GM21717 (cell line): Measurements from ENCODE around the gene ARHGAP15.

ENCODE experiments used
- ATAC-seq: cut with Tn5 transposase; IDR thresholded peaks from one replicate; pipeline ENCODE4 v1.9.1; 2021; ENCODE audit warnings: mild to moderate bottlenecking, moderate library complexity; ENCODE audit not compliant: unreplicated experiment

The ARHGAP15 gene

DNA sequence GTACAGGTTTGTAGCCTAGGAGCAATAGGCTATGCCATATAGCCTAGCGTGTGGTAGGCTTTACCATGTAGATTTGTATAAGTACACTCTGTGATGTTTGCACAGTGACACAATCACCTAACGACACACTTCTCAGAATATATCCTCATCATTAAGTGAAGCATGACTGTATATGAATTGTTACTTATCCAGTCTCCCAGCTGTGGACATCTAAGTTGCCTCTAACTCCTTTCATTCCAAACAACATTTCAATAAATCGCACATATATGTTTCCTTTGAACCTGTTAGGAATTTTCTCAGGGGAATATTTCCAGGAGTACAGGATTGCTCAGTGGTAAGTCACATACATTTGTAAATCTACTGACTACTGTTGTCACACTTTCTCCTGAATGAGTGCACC lies 90.0 kb downstream of the ARHGAP15 start:
- no peak for ATAC-seq

DNA sequence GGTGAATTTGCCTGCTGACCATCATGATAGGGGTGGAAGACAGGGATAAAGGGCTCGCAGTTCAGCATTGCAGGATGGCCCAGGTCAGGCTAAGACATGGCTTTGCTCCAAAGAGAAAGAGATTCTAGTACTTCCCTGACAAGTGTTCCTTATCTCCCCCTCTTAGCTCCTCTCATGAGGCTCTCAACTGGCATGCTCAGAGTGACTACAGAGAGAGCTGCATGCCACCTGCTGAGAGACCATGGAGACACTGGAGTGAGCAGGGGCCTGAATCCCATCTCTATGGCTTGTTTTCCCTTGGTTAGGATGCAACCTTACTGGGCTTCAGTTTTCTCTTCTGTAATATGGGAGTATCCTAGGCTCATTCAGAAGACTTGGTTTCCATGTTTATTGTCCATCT lies 94.3 kb downstream of the ARHGAP15 start:
- no peak for ATAC-seq

DNA sequence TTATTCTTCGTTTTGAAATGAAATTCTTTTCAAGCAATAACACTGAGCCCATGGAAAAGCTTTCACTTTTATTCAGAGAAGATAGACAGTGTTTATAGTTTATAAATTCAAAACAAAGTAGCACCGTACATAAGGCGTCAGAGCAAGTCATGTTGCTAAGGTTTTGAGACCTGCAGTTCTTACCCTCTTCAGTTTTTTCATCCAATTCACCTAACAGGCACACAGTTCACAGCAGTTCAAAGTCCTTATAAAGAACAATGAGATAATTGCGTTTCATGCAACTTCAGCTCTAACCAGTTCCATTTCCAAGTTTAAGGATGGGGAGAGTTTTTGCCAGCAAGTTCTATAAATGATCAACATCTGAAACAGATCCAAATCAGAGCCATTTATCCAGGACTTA lies 96.7 kb downstream of the ARHGAP15 start:
- ATAC-seq = no peak

DNA sequence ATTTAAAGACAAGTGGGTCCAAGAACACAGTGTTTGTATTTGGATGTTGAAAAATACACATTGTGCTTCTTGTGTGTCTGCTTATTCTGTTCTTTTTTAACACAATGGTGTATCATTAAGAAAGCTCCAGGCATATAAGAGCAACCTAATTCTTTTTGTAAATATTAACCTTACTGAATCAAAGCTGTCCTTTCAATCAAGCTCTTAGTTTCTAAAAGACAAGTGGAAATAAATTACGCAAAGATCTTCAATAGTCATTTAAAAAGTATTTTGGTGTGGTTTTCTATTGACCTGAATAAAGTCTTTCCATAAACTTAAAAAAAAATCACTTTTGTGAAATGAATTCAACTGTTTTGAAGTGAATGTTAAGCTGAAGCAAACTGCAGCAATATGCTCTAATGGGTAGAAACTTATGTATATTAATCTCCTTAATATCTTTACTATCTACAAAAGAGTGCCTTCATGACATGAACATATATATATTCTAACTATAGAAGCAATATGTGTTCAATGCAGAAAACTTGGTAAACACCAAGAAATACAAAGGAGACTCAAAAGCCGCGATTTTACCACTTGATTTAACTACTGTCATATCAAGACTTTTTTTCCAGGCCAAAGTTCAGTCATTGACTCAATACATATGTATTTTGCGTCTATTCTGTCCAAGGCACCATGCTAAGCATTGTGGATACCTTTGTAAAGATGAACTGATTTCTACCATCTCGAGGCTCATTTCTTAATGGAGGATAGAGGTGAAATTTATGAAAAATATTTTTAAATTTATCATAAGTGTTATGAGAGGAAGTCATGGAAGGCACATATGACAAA lies 97.7 kb downstream of the ARHGAP15 start:
- no peak for ATAC-seq

DNA sequence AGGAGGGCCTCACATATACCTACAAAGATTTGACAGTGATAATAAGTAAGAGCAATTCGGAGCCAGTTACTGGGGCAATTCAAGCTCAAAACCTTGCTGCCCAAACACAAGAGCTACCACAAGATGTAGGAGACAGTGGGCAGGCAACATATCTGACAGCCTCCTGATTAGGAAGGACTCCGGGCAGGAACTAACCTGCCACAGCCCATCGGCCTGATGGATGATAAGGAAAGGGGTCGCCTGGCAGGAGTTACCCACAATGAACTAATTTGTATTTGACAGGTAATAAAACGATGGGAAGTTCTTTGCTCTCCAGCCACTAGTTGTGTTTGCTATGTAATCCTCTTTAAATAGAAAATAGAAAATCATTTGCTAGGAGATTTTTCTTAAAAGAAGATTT lies 100.2 kb downstream of the ARHGAP15 start:
- no peak for ATAC-seq

DNA sequence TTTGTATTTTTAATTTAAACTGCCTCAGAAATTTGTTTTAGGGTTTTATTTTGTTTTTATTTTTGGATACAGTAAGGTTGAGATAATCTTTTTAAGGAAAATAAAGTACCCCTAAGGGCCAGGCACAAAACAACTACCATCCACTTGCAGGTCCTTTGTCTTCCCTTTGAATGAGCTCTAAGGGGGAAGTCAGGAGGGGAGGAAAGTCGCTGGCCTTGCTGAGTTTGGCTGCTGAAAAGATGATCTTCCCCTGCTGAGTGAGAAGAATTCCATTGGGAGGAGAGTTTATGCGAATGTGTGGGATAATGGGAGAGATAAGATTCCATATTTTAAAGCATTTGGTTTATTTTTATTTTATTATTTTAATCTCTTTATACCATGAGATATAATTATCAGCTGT lies 100.7 kb downstream of the ARHGAP15 start:
- no peak for ATAC-seq

DNA sequence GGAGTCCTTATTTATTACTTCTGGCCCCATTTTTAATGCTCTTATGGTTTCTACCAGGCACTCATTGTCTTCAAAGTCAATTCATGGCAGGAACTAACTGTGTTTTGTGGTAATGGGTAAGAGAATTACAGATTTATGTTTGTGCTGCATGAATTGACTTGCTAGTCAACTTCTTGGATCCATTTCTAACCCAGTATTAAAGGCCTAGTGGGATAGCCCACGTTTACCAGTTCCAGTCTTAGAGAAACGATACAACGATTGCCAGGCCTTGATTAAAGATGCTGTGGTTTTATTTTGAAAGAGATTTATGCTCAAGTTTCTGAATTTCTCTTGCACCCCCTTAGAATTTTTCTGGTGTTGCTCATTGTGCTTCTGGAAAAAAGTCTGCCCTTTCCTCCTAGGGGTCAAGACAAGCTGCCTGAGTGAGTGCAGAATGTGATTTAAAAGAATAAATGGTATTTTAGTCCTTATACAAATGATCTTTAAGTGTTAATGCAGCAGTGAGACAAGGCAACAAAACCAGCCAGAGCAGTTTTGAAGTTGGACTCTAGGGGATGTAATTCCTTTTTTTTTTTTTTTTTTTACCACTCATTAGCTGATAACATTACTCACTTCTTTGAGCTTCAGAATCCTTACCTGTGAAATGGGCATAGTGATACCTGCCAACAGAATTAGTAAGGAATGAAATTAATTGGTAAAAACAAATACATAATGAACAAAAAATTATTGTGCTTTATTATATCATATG lies 101.5 kb downstream of the ARHGAP15 start:
- ATAC-seq = no peak

DNA sequence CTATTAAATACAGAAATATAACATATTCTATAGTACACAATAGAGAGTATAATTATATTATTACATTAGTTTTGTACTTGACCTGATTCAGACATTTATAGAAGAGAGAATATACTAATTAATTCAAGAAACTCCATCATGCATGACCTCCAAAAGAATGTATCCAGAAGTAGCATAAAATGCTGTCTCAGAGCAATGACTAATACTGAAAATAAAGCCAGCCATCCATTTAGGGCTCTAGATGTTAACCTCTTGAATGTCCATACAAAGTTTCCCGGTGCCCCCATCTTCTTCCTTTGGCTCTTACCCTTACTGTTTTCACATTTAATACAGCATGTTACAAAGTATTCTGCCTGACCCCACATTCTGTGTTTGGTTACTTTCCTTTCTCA lies 102.0 kb downstream of the ARHGAP15 start:
- no peak for ATAC-seq

DNA sequence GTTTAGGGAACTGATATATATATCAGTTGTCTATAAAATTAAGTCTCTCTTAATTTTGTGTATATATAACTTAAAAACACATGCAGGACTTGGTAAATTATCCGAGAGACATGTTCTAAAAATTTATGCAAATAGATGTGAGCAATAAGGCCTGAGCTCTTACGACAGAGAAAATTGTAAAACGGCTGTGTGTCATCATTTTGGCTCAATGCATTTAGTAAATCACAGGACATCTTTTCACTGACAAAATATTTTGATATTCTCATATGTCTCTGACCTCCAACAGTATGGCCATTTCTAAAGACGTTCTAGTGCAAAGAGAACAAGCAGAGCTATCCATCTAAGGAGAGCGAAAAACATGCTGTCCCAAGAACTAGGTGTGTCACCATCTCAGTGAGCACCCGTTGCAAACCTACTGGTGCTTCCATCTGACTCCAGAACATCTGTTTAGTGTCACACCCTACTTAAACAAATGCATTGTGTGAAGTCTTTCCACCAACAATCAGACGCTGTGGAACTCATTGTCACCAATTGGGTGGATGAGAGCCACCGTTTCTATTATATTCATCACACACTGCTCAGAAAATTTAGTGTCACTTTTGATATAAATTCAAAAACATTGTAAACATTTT lies 108.0 kb downstream of the ARHGAP15 start:
- ATAC-seq = no peak

DNA sequence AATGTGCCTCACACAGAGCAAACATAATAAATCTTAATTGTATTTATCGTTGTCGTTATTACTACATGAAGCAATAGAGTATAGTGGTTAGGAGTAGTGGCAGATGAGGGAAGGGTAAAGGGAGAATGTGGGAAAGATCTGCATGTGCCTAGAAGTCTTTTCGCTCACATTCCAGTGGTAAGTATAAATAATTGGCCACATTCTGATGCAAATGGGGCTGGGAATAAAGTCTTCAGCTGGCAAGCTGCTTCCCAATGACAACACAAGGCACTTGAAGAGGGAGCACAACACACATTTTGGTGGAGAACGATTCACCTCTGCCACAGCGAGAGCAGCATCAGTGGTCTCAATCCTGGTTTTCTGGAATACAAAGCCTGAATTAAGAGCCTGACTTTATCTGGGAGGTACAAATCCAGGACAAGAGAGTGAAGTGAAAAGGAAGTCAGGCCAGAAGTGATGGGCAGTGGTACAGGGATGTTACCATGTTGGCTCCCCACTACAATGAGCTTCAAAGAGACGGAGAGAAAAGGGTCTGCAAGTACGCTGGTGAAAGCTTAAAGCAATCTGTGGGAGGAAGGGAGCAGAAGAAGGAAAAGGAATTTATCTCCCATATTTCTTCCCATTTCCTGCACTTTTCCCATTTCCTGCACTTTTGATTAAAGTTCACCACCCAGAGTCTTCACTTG lies 112.3 kb downstream of the ARHGAP15 start:
- no peak for ATAC-seq

DNA sequence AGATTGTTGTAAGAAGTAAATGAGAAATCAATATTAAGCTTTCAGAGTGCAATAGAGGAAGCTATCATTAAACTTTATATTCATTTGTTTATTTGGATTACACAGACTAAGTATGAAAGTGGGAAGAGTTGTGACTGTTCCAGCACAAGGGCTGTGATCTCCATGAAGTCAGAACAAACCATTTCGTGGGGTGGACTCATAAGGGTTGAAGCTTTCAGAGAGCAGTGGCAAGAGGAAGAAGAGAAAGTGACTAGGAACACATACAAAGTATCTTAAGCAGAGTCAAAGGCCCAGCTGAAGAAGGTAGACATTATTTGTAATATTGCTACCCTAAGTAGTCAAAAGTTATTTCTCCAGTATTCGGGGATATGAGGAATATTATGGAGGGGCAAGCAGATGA lies 117.0 kb downstream of the ARHGAP15 start:
- no peak for ATAC-seq

DNA sequence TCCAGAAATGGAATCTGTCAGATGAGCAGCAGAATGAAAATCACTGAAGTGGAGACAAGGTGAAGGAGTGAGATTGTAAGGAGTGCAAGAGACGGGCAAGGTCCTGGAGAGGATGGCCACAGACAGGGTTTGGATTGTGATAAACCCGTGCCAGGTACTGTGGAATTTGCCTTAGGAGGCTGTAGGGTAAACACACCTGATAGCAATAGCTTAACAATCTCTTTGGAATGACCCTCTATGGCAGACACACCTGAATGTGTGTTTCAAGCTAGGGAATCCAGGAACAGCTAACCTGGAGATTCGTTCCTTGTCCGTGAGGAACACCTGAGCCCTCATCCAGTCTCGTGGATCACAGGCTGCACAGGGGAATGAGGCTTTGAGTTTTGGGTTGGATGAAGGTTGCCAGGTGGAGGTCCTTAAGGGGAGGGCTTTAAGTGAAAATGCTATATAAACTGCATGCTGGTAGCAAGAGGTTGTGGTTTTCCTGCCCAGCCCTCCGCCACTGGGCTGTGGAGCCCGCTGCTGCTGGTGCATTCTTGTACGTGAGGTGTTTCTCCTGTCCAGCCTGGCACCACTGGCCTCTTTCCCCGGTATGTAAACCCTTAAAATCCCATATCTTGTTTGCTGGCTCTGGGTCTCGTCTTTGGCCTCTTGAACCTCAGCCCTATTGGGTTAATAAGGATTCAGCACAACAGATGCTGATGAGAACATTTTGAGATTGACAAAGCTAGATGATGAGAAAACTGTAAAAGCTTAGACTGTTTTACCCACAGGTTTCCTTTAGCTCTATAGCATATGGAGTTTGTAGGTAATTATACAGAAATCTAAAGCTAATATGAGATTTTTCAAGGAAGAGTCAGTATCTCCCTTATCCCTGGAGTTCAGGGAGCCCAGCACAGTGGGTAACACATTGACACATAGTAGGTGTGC lies 117.9 kb downstream of the ARHGAP15 start:
- no peak for ATAC-seq

DNA sequence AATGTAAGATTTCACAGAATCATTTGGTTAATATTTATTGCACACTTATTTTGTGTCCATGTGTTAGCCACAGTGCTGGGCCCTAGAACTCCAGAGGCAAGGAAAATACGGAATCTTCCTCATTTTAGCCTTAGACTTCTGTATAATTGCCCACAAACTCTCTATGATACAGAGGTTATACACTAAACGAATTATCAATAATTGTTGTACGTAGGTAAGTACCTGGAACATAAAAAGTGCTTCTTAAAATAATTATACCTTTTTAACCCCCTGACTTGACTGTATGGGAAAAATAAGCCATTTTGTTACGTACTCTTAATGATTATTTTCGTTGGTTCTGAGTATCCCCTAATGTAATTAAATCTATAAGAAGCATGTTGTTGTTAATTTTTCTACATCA lies 119.4 kb downstream of the ARHGAP15 start:
- no peak for ATAC-seq

DNA sequence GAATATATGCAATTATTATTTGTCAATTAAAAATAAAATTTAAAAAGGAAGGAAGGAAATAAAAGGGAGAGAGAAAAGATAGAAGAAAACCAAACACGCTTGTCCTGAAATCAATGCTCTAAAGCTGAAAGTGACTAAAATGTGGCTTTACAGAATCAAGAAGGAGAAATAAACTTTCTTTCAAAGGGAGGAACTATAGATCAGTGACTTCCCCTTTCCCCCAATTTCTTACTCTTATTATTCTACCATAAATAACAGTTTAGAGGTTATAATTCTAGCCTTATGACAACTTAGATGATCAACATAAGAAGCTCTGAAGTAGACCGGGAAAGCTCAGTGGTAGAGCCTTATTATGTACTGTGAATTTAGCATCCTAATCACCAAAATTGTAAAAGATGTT lies 122.5 kb downstream of the ARHGAP15 start:
- ATAC-seq = no peak

DNA sequence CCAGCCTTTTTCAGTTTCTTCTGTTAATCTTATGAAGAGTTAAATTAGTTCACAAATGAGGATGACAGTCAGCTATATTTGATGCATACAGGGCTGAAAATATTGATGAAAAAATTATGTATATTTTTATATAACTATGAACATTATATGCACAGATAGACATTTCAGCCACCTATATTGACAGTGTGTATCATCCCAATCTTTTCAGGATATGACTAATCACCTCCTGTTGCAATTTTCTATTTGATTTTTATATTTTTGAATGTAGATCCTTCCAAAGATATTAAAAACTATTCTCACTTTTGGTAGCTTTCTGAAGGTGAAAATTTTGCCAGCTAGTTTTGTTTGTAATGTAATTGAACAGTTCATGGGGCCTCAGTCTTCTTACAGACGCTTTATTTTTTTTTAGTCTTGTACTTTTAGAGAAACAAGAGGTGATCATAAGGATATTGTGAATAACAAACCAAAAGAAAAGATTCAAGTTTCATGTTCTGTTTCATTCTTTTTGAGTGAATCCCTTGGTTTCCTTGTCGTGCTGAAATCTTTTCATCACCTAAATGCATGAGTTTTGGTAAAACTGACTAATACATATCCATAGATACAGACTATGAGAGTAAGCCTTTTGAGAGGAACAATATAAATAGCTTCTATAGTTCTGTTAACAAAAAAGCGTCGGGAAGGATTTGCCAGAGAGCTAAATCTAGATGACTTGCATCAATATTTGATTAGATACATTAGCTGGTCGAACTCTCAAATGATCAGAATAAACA lies 123.1 kb downstream of the ARHGAP15 start:
- no peak for ATAC-seq

DNA sequence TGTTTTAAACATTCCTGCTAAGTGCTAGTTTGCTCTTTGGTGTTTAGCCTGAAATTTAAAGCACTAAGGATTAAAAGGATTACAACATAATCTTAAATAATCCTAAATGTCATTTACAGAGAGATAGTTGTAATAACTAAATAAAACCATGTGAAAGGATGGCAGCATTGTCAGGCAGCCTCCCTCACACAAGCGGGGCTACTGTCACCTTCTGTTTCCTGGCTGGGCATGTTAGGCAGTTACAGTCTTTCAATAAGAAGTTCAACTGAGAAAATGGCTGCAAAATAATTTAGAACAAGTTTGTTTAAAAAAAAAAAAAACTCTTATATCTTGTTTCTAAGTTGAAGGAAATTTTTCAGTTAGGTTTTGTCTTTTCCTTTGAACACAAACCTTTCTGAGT lies 124.9 kb downstream of the ARHGAP15 start:
- no peak for ATAC-seq

DNA sequence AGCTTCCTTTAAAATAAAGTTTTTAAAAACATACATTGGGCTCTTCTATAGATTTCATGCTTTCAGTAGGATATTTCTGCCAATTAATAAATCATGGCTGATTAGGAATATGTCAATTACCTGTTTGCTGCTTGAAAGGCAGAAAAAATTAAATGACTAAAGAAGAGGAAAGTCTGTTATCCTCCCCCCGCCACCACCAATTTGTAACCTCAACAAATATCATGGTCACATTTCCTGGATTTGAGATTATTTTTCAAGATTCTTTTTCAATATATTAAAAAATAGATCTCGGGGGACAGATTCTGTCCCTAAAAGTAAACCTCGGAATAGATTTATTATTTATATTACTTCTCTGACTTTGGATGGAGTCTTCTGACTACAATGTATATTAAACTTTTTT lies 125.9 kb downstream of the ARHGAP15 start:
- no peak for ATAC-seq

DNA sequence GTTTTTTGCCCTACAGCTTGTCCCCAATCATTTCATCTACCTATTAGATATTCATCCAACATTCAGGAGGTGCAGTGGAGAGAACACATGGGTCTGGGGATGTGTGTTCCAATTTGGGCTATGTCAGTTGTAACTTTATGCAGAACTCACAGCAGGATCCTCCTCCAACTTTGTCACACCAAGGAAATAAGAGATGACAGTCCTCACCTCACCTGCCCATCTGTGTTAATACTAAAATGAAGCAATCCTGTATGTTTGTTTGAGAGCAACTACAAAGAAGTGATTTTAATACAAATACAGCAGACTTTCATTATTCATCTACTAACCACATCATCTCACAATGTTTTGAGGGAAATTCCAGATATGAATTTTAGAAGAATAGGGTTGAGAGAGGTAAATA lies 126.7 kb downstream of the ARHGAP15 start:
- ATAC-seq = no peak

DNA sequence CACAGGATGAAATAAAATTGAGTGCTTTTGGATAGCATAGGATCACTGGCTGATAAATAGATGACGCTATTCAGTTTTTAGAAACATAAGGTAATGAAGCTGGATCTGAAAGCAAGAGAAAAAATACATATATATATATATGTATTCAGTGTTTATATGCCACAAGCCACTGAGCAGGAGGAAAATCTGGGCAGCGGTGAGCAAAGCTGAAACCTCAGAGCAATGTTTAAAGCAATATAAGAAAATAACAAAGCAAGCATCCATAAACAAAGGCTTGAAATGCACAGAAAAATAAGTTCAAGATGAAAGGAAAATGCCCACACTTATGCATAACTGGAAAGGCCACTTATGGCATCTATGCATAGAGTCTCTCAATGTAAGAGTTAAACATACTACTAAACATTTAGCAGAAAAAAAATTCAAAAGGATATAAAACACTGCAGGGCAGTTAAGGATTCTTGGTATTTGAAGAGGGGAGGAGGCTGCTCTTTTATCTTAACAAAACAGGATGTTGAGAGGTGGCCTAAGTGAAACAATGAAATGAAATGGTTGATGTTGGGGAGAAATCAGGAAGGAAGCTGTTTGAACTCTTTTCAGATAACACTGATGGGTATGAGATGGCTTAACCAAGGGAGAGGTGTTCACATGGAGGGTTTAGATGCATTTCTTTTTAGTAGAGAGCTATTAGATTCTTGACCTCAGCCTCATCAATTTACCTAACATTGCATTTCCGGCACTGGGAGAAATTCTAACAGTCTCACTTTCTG lies 129.1 kb downstream of the ARHGAP15 start:
- ATAC-seq = no peak
